ENCODE measurements around the gene SORCS3. TPM values are rescaled to one million over a fixed set of nuclear protein-coding genes. Genes with fewer than 3 reads are reported as not detected.

The SORCS3 gene
- total and polyA plus RNA-seq, 2 donors (not counting 1 experiment from before 2014, with no cell fraction given) = not detected

DNA sequence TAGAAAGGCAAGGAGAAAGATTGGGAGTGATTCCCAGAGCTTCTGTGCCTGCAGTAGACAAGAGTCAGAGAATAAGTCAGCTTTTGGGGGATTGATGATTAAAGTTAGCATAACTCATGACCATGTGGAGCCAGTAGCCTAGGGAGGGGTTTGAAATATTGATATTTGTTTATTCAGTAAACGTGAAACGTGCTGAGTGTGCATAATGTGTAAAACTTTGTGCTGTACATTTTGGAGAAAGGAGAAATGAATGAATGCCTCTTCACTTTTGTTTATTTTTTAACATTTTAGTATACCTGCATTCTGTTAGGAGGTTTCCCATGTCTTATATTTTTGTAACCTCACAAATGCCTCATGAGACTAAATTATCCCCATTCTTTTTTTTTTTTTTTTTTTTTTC lies 272.3 kb downstream of the SORCS3 start:
- Histone ChIP-seq H3K9ac (ENCODE audit: low read length) (no peak overlapping the region), H3K9me3 (ENCODE audit: control extremely low read depth in 1 of 3, control insufficient read depth in 2 of 3, insufficient read depth in 1 of 3, low read length in 2 of 3) (no peaks in the 10 kb centered on the region), H3K27ac (ENCODE audit: low read length in 2 of 2) (no peak overlapping the region), H3K4me1 (ENCODE audit: control insufficient read depth in 2 of 2, insufficient read depth in 2 of 2, low read length in 2 of 2) (no peaks in the 10 kb centered on the region), H3K27me3 (replicated peaks in 1 of 4; ENCODE audit: control extremely low read depth in 1 of 4, control insufficient read depth in 3 of 4, insufficient read depth in 4 of 4, low read length in 3 of 4) (no peaks in the 10 kb centered on the region), H4K20me1 (ENCODE audit: control insufficient read depth, insufficient read depth, low read length, poor library complexity, severe bottlenecking) (no peaks in the 10 kb centered on the region), H3K4me3 (ENCODE audit: control extremely low read depth in 1 of 5, extremely low read depth in 1 of 5, insufficient read depth in 1 of 5, low read depth in 2 of 5, low read length in 4 of 5) (no peak overlapping the region), H3K79me2 (ENCODE audit: control insufficient read depth, insufficient read depth, low read length) (no peaks in the 10 kb centered on the region), H3K4me2 (replicated peaks; ENCODE audit: low read depth, low read length, poor library complexity, severe bottlenecking) (no peak overlapping the region), H3K36me3 (replicated peaks in 1 of 2; ENCODE audit: control extremely low read depth in 1 of 2, control insufficient read depth in 1 of 2, extremely low read depth in 1 of 2, insufficient read depth in 2 of 2, low read length in 1 of 2) (no peaks in the 10 kb centered on the region), H2AFZ (ENCODE audit: insufficient read depth, low read depth, low read length, poor library complexity, severe bottlenecking) (no peak overlapping the region)
- WGBS (ENCODE audit: insufficient coverage) = no CpG with 5 or more reads among the region's 2 CpGs
- Mint-ChIP-seq H3K9me3 (ENCODE audit: insufficient read depth) (no peaks in the 10 kb centered on the region), H3K4me3 (no peak overlapping the region), H3K27ac (no peak overlapping the region), H3K27me3 (no peaks in the 10 kb centered on the region), H3K4me1 (no peaks in the 10 kb centered on the region)
- ChIA-PET CTCF (no interaction called here), POLR2A (no interaction called here)
- TF ChIP-seq EZH2 (IDR thresholded peaks at IDR 0.05; ENCODE audit: borderline replicate concordance, insufficient read depth, low read depth, low read length, poor library complexity, severe bottlenecking) = no peak
- TF ChIP-seq, protein P1, sequence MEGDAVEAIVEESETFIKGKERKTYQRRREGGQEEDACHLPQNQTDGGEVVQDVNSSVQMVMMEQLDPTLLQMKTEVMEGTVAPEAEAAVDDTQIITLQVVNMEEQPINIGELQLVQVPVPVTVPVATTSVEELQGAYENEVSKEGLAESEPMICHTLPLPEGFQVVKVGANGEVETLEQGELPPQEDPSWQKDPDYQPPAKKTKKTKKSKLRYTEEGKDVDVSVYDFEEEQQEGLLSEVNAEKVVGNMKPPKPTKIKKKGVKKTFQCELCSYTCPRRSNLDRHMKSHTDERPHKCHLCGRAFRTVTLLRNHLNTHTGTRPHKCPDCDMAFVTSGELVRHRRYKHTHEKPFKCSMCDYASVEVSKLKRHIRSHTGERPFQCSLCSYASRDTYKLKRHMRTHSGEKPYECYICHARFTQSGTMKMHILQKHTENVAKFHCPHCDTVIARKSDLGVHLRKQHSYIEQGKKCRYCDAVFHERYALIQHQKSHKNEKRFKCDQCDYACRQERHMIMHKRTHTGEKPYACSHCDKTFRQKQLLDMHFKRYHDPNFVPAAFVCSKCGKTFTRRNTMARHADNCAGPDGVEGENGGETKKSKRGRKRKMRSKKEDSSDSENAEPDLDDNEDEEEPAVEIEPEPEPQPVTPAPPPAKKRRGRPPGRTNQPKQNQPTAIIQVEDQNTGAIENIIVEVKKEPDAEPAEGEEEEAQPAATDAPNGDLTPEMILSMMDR (IDR thresholded peaks at IDR 0.05) = no peak
- ATAC-seq (ENCODE audit: low read depth) = no peak
- intact Hi-C loops (cut with micrococcal nuclease) = no loop called here
- no peak for DNase-seq

DNA sequence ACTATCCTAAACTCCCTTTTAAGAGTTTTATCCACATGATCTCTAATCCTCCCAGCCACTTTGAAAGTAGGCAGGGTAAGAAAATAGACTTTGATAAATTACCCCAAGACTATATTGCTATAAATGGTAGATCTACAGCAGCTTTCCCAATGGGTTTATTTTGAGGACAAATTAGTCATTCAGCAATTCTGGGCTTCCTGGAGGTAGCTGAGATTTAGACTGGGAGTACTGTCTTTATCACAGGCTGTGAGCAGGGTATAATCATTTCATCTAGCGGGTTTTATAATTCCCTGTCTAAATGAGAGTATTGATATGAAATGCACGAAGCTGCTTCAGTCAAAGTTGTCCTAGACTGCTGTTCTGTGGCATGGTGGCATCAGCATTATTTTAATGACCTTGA lies 279.4 kb downstream of the SORCS3 start:
- H3K9me3 Mint-ChIP-seq (ENCODE audit: insufficient read depth) = no peaks in the 10 kb centered on the region
- Histone ChIP-seq H3K4me2 (replicated peaks; ENCODE audit: low read depth, low read length, poor library complexity, severe bottlenecking) (no peak overlapping the region), H3K36me3 (replicated peaks in 1 of 2; ENCODE audit: control extremely low read depth in 1 of 2, control insufficient read depth in 1 of 2, extremely low read depth in 1 of 2, insufficient read depth in 2 of 2, low read length in 1 of 2) (no peaks in the 10 kb centered on the region), H4K20me1 (ENCODE audit: control insufficient read depth, insufficient read depth, low read length, poor library complexity, severe bottlenecking) (no peaks in the 10 kb centered on the region), H3K79me2 (ENCODE audit: control insufficient read depth, insufficient read depth, low read length) (no peaks in the 10 kb centered on the region), H3K4me3 (ENCODE audit: control extremely low read depth in 1 of 5, extremely low read depth in 1 of 5, insufficient read depth in 1 of 5, low read depth in 2 of 5, low read length in 4 of 5) (no peak overlapping the region), H3K4me1 (ENCODE audit: control insufficient read depth in 2 of 2, insufficient read depth in 2 of 2, low read length in 2 of 2) (no peaks in the 10 kb centered on the region), H3K27ac (ENCODE audit: low read length in 2 of 2) (no peak overlapping the region), H3K9me3 (ENCODE audit: control extremely low read depth in 1 of 3, control insufficient read depth in 2 of 3, insufficient read depth in 1 of 3, low read length in 2 of 3) (no peaks in the 10 kb centered on the region), H2AFZ (ENCODE audit: insufficient read depth, low read depth, low read length, poor library complexity, severe bottlenecking) (no peak overlapping the region), H3K9ac (ENCODE audit: low read length) (no peak overlapping the region), H3K27me3 (replicated peaks in 1 of 4; ENCODE audit: control extremely low read depth in 1 of 4, control insufficient read depth in 3 of 4, insufficient read depth in 4 of 4, low read length in 3 of 4) (no peaks in the 10 kb centered on the region)
- no peaks in the 10 kb centered on the region for H3K27me3 Mint-ChIP-seq
- CTCF ChIA-PET = no interaction called here
- 80% methylated on average over 1 of the region's 2 CpGs for WGBS (ENCODE audit: insufficient coverage)
- DNase-seq (no peak), ATAC-seq (ENCODE audit: low read depth) (no peak)
- H3K4me3 Mint-ChIP-seq = no peak overlapping the region
- intact Hi-C loops (cut with micrococcal nuclease) = loop anchor here (10.0 kb wide), 1 partner anchor 1206 kb away; no protein-coding TSS in a partner anchor
- no peak overlapping the region for H3K27ac Mint-ChIP-seq
- no peak for TF ChIP-seq EZH2 (IDR thresholded peaks at IDR 0.05; ENCODE audit: borderline replicate concordance, insufficient read depth, low read depth, low read length, poor library complexity, severe bottlenecking)
- TF ChIP-seq, protein P1 (IDR thresholded peaks at IDR 0.05) = no peak
- no peaks in the 10 kb centered on the region for H3K4me1 Mint-ChIP-seq
- POLR2A ChIA-PET = no interaction called here

Data from B cell (primary cell).